NCI-H524 (cell line): Measurements from ENCODE around the gene MET.
"Not testable (repeated sequence)": the region's sequence is repeated elsewhere in the genome, so short reads cannot be mapped to it uniquely, and the experiment has no call there.

Source experiments
- DNase-seq, 2 experiments: peaks; one replicate each; lab custom pipeline; 2025; lab: John Stamatoyannopoulos, UW

The MET gene

DNA sequence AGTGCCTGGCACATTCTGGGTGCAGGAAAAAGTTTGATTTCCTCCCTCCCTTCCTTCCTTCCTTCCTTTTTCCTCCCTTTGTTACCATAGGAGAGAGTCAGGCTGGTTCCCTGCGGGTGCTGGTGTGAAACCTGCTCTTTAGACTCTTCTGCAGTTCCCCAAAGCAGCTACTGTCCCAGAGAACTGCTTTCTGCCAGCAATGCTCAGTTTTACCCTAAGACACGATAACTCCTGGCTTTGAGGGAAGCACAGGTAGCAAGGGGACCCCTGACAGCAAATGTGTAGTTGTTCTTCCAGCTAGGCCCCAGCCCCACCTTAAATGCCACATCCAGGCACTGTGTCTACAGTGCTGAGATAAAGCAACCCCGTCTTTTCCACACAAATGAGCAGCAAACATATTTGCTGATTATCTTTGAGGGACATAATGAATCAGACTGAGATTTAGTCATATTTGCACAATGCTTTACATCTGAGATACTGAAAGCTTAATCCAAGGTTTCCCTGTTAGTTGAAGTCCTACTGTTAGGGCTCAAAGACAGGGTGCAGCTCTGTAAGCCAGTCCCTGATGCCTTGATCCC, 55.5 kb downstream of the MET start:
- no peak for DNase-seq

DNA sequence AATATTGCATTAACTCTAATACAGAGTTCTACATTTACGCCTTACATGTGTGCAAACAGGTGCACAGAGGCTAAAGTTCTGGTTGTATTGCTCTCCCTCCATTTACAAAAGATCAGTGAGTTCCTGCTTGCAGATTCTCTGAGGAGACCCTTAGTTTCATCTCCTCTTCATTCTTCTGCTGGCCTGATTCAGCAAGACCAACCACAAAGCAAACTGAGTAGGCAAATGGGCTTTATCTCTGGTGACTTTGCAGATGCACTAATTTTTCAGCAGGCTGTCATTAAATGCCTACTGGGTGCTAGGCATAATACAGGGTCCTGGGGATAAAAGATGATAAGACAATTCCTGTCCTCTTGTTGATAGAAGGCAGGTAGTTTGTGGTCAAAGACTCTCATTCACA, 56.4 kb downstream of the MET start:
- no peak for DNase-seq

DNA sequence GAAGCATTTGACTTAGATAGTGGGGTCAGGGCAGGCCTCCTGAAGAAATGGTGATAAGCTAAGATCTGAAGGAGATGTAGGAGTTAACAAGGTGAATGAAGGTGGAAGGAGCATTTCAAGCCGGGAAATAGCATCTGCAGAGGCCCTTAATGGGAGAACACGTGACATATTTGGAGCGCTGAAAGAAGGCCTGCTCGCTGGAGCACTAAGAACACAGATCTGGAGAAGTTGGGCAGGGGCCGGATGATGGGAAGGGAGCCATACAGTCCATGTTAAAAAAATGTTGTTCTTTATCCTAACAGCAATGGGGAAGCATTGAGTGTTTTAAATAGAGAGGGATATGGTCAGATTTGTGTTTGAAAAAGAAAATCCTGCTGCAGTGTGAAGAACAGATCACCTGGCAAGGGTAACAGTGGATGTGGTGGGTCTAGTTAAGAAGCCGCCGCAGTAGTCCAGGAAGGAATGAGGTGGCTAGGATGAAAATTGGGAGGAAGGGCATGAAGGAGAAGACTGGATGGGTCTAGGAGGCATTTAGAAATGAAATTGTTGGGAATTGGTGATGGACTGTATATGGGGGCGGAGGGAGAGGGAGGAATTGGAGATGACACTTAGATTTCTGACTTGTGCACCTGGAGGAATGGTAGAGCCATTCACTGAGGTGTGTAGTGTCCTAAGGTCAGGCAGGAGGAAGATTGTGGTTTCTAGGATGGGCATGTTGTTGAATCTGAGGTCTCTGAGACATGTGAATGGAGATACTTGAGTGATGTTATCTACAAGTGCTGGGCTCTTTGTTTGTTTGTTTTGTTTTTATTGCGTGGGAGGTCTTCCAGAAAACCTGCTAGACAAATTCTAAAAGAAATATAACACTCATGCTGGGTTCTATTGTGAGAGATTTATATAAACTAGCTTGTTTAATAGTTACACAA, 58.4 kb downstream of the MET start:
- no peak for DNase-seq

DNA sequence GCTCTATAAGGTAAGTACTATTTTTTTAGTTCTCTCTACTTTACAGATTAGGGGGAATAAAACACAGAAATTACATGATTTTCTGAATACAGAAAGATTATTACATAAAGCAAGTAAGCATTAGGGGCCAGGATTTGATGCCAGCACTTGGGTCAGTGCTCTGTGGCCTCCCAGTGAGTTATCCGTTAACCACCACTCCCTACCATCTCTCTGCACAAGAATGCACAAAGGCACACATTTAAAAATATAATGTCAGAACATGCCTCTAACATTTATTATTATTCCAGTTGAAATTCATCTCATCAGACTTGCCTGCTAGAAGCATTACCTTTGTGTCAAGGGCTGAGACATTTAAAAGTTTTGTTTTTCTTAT, 59.0 kb downstream of the MET start:
- DNase-seq, result no peak

DNA sequence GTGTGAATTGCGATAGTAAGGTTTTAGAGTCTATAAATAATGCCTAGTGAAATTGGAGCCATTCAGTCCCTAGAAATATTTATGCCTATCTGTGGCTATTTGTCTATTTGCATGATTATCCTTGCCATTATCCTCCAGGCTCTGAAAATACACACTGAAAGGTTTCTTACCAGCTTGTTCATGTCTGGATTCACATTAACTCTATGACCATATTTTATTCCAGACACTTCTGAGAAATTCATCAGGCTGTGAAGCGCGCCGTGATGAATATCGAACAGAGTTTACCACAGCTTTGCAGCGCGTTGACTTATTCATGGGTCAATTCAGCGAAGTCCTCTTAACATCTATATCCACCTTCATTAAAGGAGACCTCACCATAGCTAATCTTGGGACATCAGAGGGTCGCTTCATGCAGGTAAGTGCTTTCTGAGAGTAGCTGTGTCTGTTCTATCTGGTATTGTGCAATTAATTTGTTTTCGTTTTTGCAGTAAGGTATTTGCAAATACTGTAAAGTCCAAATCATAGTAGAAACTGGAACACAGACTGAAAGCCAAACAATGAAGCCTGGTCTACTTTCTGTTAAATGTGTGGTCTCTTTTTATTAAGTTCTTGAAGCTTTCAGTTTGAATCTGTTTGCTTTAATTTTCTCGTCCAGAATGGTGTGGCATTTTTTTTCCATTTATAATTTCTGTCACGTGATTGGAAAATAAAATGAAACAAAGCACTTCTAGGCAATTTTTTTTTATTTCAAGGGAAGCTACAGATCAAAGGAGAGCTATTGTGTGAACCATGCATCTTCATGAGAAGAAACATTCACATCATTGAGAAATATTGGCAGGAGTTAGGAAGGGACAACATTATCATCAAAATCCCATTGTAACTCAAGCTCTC, 59.7 kb downstream of the MET start:
- DNase-seq, result no peak

DNA sequence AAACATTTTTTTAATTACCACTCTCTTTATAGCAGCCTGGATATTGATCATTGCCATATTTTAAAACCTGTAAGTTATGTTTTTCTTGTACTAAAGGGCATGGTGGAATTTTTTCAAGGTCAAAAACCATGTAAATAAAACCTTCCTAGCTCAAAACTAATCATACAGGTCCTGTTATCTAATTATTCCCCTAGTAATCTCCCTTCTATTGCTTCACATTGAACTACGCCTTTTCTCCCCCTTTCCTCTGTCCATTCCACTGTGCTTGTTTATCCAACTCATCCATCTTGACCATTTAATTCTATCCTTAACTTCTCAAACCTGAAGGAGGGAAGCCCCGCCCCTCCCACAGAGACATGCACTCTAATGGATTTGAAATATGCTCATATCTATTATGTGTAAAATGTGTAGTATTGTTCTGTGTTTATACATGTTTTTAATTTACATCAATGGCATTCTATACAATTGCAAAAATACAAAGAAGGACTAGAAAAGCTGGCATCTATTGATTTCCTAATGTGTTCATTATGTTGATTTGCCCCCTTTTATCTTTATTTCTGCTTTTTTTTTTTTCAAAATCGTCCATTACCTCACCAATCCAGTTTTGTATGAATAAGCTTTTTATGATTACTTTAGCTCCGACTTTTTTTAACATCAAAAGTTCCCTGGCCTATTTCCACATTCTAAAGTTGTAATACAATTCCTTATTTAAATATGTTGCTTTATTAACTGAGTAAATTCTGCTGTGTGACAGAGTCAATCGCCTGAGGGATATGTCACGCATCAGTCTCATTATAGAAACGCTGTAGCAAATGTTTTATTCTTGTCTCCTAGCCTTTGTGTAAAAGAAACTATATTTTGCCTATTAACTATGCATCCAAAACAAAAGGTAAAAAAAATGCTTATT, 61.0 kb downstream of the MET start:
- no peak for DNase-seq

DNA sequence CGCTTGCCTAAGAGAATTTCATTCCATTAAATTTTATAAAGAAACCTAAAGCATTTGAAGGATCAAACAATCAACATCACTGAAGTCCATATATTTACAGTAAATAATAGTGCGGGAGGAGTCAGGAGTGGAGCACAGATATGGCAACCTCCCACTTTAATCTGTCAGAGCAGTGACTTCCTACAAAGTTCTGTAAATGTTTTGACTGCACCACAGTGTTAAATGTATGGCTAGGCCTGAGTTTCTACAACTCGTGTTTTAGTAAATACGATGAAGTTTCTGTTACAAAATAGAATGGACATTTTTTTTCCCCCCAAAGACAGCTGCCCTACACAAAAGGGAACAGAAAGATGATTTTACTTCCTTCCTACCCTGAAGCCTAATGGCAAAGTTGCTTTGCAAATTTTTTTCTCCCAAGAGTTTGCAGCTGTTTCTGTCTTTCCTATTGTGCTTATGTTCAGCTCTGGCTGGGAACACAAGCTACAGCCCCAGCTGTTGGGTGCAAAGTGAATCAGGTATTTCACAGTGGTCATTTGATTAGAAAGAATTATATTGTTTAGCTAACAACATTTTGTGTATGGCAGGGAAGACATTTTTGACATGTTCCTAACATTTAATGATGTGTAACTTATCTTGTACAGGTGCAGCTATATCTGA, 62.1 kb downstream of the MET start:
- DNase-seq, result no peak

DNA sequence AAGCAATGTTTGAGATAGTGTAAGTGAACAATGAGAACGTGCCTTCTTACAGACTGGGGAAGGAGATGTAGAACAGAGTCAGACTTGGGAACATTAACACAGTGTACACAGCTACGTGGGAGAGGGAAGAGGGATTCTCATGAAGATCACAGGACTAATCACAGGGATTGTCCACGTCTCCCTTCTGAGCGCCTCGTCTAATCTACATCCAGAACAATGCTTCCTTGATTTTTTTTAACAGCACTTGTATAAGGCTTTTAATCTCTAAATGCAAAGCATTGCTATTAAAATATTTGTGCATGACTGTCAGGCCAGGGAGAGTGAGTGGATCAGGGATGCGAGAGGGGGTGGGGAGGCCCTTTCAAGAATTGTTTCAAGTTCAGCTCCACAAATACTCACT, 62.7 kb downstream of the MET start:
- DNase-seq, result no peak

DNA sequence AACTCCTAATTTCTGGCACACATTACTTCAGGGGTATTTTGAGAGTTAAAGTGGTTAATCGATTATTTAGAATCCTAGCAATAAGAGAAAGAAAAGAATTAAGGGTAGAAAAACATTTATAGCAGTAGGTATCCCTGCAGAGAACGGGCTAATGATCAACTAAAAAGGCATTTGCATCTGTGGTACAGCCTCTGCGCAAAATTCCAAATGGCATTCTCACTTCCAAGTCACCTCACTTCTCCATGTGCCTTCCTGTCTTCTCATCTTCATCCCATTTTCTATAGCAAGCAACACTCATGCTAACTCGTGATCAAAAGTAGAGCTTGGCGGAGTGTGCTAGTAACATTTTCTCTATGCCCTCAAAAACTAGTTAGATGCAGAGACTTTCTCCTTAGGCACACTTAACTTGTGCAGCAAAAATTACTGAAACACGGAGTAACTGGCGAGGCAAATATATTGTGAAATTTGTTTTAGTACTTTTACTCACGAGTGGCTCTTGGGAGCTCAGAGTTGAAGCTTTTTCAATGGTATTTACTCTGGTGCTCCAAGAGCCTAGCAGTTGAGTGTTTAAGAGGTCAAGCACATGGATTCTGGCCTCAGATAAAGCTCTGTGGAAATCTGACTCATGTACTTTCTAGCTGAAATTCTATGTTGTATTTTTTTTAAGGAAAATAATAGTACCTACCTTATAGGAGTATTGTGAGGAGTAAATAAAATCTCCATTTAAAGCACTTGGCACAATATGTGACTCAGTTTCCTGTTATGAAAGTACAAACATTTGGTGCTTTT, 65.1 kb downstream of the MET start:
- DNase-seq, result no peak

DNA sequence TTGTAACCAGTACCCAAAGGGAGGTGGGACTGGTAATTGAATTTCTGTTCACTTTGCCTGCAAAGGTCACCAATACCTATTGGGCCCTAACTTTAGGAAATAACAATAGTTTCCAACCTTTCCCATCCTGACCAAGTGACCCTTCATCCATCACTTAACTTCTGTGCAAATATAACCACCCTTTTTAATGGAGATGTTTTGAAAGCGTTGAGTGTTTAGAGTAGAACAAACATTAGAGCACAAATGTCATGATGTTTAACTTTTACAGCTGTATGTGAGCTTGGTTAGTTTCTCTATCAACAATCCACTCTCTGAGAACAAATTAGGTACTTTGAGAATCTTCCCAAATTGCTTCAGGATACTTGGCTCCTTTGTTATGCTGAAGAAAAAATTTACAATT, 66.4 kb downstream of the MET start:
- DNase-seq, result no peak

DNA sequence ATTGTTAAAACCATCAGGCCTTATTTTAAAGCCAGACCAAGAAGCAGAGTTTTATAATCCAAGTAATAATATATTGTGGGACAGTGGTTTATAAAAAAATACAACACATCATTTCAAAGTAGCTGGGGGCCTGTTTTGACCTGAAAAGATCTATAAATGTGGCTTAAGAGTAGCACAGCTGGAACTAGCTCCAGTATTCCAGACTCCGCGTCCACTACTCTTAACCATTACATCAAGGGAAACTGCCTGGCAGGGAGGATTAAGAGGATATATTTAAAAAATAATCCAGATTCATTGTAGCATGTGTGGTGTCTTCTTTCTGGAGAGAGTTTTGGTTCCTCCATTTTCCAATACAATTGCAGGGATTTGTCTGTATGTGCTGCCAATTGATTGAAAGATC, 67.3 kb downstream of the MET start:
- no peak for DNase-seq

DNA sequence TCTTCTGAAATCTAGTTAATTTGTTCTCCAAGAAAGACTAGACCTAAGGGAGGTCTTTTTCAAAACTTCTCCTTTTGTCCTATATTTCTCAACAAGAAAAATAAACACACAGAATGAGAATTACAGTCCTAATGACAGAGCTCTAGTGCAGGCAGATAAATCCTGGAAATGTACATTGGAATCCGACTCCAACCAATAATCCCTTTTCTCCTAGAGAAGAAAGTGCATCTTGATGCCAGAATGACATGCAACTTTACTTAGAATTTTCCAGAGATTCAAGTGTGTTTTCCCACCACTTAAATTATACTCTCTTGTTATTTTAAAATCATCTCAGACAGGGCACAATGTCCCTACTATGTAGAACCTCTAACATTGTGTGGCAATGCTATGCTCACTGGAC, 68.2 kb downstream of the MET start:
- DNase-seq, result no peak

DNA sequence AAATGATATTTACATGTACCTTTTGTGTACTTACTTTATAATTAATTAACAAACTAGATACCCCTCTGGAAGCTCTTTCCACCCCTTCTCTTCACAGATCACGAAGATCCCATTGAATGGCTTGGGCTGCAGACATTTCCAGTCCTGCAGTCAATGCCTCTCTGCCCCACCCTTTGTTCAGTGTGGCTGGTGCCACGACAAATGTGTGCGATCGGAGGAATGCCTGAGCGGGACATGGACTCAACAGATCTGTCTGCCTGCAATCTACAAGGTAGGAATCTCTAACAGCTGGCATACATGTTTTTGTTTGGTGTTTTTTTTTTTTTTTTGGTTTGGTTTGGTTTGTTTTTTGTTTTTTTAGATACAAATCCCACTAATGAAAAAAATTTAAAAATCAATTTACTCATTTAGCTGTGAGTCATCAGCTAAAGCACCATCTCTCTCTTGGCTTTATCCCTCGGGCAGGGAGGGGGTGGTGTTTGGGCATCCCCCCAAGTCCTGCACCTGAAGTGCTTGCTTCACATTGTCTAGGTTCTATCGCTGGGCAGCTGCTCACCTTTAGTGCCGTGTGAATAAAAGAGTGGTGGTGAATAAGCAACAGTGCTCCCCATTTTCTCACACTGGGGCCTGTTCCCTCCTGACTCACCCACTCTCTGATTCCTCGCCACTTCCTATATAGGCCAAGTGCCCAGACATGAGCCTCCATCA, 68.9 kb downstream of the MET start:
- DNase-seq, result no peak

DNA sequence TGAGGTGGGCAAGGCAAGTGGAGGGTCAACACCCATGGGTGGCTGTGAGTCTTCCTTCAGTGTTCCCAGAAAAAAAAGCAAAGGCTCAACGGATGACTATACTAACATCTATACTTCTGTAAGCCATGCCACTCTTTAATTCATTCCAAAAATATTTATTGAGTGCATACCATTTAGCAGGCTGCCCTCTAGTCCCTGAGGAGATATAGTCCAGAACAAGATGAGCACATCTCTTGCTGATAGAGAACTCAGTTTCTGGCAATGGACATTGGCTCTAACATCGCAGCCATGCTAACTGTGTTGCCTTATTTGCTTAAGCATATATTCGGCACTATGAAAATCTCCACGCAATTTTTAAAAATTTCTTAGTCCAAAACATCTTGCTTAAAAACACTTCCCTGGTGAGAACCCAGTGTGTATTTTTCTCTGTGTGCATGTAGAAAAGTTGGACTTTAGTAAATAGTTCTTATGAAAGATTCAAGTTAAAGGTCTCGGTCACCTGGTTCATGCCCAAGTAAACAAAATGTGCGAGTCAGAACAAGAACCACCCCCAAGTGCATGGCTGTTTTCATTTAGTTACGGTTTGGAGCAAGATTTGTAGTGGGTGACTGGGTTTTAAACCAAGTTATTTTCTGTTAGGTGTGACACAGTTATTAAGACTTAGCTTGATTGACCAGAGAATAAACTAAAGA, 69.8 kb downstream of the MET start:
- DNase-seq, result no peak

DNA sequence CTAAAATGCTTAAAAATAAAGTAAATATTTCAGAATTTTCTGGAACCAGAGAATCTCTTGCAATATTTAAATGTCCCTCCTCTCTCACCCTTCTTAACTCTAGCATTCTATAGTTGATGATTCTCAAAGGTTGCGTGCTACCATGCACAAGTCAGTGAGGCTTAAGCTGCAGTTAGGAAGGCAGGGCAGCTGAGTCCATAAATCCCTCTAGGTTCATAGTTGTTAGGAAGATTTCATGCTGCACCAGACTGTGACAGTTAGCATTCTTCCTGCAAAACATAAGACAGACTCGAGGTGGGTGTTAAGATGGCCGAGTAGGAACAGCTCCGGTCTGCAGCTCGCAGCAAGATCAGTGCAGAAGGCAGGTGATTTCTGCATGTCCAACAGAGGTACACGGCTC, 70.6 kb downstream of the MET start:
- no peak for DNase-seq

DNA sequence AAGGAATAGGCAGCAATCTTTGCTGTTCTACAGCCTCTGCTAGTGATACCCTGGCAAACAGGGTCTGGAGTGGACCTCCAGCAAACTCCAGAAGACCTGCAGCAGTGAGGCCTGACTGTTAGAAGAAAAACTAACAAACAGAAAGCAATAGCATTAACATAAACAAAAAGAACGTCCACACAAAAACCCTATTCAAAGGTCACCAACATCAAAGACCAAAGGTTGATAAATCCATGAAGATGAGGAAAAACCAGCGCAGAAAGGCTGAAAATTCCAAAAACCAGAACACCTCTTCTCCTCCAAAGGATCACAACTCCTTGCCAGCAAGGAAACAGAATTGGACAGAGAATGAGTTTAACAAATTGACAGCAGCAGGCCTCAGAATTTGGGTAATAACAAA, 71.8 kb downstream of the MET start:
- DNase-seq, result not testable (repeated sequence)

DNA sequence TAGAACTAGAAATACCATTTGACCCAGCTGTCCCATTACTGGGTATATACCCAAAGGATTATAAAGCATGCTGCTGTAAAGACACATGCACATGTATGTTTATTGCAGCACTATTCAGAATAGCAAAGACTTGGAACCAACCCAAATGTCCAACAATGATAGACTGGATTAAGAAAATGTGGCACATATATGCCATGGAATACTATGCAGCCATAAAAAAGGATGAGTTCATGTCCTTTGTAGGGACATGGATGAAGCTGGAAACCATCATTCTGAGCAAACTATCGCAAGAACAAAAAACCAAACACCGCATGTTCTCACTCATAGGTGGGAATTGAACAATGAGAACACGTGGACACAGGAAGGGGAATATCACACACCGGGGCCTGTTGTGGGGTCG, 74.4 kb downstream of the MET start:
- DNase-seq, result not testable (repeated sequence)

DNA sequence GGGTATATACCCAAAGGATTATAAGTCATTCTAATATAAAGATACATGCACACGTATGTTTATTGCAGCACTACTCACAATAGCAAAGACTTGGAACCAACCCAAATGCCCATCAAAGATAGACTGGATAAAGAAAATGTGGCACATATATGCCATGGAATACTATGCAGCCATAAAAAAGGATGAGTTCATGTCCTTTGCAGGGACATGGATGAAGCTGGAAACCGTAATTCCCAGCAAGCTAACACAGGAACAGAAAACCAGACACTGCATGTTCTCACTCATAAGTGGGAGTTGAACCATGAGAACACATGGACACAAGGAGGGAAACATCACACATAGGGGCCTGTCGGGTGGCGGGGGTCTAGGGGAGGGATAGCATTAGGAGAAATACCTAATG, 79.1 kb downstream of the MET start:
- not testable (repeated sequence) for DNase-seq
